ENCODE measurements around the gene CAV2.
"Not testable (repeated sequence)": the region's sequence is repeated elsewhere in the genome, so short reads cannot be mapped to it uniquely, and the experiment has no call there.

The CAV2 gene, protein sequence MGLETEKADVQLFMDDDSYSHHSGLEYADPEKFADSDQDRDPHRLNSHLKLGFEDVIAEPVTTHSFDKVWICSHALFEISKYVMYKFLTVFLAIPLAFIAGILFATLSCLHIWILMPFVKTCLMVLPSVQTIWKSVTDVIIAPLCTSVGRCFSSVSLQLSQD

DNA sequence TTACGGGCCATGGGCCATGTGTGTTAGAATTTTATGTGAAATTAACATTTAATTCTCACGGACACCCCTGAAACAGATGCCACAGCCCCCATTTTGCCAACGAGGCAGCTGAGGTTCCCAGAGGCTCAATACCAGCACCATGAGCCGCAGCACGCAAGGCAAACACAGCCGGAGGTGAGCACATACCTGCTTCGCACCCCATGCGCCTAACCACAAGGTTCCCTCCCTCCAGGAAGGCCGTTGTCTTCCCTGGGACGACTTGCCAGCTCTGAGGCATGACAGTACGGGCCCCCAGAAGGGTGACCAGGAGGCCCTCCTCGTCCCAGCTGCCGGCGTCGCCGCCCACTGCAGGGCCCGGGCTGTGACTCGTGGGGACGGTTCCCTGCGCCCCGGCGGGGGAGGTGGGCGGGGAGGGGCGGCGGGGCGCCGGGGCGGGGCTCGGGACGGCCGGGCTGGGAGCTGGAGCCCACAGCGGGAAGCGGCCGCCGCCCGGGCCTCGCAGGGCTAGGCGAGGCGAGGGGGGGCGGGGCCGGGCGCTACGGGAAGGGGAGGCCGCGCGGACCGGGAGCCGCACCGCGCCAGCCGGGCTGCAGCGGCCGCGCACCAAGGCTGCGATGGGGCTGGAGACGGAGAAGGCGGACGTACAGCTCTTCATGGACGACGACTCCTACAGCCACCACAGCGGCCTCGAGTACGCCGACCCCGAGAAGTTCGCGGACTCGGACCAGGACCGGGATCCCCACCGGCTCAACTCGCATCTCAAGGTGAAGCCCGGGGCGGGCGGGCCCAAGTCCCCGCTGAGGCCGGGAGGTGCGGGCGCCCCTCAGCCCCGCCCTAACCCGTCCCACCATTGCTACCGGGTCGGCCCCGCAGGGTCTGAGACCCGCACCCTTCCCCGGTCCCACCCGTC, at the start of gene CAV2:
CAV2 (plus strand) TSS at position 571 of the 910 bp plus-strand sequence; CDS start at position 615, 44 bp downstream.
- no peak for DNase-seq

DNA sequence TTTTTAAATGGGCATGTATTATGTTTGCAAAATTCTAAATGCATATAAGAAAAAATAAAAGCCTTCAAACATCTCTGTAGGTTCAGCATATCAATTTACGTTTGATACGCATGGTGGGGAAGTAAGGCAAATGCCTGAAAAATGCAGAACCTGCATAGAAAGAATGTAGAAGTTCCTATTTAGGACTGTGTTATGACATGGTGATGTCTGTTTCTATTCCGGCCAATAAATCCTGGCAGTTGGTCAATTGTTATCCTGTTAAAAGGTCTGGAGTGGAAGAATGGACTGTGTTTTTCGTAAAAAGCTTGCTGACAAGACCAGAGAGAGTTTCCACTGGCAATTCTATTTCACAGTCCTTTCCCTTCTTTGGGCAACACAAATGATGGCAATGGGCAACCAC, 49.6 kb upstream of the CAV2 start:
- no peak for DNase-seq

DNA sequence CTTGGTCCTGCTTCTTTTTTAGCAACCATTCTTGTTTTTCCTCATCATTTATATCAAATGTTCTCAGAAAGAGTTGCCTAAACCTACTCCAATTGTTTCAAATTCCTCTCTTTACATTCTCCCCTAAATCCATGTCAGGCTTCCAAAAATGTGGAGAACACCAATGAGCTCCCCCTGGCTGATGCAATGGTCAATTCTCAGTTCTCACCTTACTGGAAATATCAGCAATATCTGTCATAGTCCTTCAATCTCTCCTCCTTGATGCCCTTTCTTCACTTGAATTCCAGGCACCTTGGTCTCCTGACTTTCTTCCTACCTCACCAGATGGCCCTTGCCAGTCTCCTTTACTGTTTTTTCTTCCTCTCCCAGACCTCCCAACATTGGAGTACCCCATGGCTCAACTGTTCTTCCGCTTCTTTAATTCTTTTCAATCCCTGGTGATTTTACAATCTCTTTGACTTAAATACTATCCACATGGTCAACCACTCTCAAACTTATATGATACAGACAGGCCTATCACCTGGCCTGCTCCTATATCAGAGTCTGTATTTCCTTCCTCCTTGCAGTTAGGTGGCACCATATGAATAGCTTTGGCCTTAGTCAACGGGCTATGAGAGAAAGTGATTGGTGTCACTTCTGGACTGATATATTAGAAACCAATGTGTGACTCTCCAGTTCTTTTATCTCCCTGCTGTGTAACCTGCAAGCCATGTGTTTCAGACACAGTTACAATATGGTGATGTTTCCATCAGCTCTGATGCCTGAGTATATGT, 47.4 kb upstream of the CAV2 start:
- DNase-seq = no peak

DNA sequence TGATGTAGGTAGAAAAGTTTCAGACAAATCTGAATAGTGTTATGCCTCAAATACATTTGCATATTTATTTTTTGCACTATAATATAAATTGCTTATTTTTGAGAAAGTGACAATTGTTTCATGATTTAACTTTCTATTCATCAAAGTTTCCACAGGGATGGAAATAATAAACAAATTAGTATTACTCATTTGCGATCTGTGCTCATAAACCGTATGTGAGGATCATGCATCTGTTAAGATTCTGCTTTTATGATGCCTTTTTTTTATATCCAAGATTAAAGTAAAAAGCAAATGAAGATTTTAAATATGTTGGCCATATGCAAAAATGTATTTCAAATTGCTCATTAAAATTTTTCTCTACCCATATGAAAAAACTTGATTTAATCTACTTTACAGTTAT, 45.2 kb upstream of the CAV2 start:
- no peak for DNase-seq

DNA sequence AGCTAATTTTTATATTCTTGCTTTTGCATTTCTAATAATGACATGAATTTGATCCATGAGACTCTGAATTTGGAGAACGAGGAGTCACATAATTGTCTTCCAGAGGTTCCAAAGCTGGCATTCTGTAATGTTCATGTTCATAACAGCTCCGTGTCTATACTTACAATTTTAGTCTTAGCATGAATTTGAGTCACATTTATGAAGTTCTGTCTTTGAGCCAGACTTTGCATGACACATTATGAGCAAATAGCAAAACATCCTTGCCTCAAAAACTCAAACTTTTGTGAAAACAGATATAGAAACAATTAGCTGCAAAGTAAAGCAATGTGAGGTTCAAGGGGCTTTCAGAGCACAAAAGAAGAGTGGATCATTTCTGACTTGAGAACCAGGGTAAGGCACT, 44.5 kb upstream of the CAV2 start:
- DNase-seq = no peak

DNA sequence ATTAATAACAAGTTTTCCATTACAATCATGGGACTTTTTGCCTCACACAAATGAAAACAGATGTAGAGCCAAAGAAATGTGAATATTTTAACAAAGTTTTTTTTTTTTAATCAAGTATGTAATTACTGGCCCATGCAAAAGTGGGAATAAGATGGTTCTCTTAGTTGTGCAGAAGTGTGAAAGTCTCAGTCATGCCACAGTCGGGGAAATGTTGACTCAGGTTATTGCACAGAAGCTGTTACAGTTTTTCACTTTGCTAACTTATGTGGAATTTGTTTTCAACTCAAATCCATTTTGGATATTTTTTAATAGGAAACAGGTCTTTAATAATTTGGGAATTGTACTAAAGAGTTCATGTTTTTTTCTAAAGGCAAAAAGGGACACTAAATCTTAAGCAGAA, 44.0 kb upstream of the CAV2 start:
- DNase-seq = no peak

DNA sequence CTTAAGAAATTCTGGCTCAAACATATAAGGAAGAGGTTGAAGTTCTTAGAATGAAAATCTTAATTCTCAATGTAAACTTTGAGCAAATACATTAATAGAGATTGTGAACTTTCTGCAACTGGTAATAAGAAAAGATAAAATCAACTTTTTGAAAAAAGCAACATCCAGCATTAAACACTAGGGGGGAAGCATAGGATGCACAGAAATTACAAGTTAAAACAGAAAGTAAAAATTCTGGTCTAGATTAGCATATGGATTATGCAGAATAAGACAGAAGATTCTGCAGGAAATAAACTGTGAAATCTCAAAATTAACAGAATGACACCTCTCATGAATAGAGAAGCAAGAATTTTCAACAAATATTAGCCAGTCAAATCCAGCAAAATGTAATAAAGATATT, 38.0 kb upstream of the CAV2 start:
- no peak for DNase-seq

DNA sequence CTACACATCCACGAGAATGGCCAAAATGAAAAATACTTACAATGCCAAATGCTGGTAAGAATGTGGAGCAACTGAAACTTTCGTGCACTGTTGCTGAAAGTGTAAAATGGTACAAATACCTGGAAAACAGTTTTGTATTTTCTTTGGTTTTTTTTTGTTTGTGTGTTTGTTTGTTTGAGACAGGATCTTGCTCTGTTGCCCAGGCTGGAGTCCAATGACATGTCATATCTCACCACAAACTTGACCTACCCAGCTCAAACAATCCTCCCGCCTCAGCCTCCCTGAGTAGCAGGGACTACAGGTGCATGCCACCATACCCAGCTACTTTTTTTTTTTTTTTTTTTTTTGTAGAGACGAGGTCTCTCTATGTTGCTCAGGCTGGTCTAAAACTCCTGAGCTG, 35.6 kb upstream of the CAV2 start:
- DNase-seq = no peak

DNA sequence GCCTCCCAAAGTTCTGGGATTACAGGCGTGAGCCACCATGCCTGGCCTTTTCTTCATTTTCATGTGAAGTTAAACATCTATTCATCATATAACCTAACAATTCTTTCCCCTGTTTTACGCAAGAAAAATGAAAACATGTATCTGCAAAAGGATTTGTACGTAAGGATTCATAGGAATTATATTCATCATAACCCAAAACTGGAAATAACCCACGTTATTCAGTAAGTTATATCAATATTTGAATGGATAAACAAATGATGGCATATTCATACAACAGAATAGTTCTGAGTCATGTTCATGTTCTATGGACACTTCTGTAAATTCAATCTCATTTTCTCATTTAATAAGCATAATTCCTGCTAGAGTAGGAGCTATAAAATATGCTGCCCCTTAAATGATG, 35.2 kb upstream of the CAV2 start:
- DNase-seq = no peak

DNA sequence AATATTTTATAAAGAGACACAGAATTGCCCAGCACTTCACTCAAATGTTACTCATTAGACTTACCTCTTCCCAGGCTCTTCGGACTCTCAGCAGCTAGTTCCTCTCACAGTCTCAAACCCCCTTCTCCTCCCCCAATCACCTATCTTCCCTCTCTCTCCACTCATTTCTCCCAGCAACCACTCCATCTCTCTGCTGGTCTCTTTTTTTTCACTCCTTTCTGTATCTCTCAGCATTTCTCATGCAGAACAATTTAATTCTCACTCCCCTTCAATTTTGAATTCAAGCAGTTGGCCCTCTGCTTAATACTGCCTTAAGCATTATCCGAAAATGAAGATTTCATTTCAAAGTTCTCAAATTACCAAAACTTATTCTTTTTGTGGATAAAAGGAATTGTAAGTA, 34.4 kb upstream of the CAV2 start:
- no peak for DNase-seq

DNA sequence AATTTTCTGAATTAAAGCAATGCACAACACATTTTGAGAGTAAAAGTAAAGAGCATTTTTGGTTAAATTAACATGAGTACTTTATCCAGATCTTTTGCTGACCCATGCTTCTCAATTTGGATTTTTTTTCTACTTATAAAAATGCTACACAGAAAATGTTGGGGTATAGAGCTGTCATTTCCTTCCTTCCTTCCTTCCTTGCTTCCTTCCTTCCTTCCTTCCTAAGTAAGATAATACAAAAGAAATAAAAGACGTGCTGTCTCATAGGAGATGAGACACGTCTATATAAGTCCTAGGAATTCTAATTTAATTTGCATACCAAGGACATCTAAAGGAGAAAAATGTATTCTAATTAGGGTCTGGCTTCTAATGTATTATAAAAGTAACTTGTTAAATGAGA, 31.0 kb upstream of the CAV2 start:
- DNase-seq = no peak

DNA sequence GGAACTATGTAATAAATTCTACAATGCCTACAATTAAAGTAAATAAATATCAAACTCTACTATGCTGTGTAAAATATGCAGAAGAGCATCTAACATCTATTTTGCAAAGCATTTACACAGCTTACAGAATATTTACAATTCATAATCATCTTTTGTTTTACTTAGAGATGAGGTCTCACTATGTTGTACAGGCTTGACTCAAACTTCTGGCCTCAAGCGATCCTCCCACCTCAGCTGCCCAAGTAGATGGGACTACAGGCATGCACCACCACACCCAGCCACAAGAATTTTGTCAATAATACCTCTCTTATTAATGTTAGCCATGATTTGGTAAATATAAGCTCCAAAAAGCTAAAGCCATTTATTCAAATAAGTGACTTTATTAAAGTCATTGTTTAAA, 21.9 kb upstream of the CAV2 start:
- no peak for DNase-seq

DNA sequence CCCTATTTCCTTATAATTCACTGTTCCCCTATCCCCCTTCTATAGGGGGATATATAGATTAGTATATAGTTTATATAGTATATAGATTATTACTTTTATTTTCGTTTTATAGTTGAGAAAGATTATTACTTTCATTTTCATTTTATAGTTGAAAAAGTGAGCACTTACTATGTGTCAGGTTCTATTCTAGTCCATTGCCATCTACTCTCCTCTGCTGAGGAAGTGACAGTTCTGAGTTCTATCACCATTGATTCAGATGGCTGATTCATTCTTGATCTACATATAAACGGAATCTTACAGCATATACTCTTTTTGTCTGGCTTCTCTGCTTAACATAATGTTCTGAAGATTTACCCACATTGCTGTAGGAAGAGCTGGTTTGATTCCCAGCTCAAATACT, 20.7 kb upstream of the CAV2 start:
- DNase-seq = no peak

DNA sequence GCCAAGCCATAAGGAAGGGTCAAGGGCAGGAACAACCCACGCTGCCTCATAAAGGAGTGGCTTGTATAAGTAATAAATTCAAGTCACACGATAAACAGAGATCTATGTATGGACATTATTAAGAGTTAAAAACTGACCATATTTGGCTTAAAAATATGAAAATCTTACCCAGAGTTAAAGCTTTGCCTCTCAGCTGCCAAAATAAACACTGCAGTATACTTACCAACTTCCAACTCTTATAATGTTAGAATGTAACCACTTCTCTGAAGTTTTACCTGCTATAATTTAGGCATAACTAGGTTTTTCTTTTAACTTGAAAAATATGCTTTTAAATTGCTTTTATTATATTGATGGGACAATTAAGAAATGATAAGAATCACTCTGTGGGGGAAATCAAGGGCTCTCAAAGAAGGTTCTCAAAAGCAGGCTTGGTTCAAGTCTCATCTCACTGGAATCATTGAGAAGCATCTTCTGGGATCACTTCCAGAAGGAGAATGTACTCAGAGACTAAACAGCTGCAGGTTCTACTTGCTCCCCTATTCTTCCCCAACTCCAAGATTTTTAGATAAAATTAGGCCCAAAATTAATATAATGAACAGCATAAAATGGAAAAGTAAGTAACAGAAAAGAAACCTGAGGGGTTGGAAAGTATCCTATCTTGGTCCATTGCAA, 16.1 kb upstream of the CAV2 start:
- no peak for DNase-seq

DNA sequence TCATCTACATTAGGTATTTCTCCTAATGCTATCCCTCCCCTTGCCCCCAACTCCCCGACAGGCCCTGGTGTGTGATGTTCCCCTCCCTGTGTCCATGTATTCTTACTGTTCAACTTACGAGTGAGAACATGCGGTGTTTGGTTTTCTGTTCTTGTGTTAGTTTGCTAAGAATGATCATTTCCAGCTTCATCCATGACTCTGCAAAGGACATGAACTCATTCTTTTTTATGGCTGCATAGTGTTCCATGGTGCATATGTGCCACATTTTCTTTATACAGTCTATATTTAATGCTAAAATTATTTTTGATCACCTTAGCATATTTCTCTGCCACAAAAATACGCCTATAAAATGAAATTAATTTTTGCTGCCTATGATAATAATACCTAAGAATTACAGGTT, 15.1 kb upstream of the CAV2 start:
- not testable (repeated sequence) for DNase-seq

DNA sequence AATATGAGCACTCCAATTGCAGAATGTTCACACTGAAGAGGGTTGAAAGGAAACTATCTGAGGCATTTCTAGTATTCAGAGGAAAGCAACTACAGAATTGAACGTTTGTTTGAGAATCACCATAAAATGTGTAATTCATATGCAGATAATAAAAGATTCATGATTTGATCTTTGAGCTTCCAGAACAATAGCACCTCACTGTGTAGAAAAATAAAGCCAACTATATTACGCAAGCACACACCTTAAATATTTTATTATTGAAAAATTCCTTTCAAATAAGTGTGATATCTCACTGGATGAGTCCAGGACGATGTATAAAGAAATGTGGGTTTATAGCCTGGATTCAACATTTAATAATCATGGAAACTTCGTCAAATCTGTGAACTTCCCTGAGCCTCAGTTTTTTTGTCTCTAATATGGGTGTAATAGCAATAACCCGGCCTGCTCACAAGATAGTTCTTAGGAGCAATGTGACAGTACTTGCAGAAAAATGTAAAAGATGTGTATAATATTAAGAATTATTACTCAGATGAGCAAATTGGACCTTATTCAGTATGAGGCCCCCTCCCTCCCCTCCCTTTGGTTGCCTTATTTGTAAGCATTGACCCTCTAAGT, 11.5 kb upstream of the CAV2 start:
- no peak for DNase-seq

DNA sequence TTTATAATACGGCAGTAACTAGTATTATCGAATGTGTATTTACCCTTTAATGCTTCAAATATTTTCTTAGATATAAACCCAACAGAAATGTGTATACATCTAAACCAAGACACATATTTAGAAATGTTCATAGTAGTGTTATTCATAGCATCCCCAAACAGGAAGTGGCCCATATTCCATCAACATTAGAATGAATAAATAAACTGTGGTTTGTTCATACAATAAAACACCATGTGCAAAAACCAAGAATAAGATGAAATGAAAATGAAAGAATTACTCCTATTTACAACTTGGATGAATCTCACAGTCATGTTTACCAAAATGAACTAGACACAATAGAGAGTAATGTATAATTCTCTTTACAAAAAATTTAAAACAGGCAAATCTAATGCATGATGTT, 9.2 kb upstream of the CAV2 start:
- no peak for DNase-seq

DNA sequence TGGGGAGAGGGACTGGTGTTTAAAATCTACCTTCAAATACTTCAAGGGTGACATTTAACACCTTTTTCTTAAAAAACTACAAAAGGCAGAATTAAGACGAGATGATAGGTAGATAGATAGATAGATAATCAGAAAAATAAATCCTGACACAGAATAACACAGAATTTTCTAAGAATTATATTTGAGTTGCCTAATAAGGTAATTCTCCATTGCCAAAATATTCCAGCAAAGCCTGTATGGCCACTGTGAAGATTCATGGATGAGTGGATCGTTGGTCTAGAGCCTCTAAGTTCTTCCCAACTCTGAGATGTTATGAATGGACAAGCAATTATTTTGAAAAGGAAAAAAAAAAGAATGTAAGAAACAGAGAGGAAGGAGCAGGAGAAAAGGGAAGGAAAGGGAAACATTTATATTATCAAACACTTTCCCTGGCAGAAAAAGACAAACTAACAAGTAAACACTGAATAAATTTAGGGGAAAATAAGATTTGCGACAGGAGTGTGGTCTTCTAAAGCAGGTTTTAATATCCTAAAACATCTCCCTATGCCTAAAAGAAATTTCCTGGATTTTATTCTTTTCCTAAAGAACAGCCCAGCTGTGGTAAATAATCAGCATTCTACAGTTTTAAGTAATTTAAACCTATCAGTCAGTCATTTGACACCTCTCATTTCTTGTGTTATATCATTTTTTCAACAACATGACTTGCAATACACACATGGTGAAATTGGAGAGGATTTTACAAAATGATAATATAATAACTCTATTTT, 7.5 kb upstream of the CAV2 start:
- no peak for DNase-seq

DNA sequence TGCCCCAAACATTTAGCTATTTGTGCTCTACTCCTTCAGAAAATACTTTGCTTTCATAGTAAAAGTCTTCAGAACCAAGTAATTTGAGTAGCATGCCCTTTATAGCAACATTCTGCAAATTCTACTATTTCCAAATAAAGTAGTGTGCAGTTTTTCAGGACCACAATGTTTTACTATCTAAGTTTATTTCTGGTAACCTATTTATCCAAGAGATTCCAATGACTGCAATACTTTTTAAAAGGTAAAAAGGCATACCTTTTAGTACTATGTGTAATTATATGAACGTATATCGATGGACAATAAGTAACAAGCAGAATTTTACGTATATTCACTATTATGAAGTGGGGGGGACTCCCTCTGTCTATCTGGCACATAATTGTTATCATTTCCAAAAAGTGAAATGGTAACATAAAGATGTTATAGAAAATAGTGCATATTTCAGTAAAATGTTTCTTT, 6.9 kb upstream of the CAV2 start:
- DNase-seq = no peak

DNA sequence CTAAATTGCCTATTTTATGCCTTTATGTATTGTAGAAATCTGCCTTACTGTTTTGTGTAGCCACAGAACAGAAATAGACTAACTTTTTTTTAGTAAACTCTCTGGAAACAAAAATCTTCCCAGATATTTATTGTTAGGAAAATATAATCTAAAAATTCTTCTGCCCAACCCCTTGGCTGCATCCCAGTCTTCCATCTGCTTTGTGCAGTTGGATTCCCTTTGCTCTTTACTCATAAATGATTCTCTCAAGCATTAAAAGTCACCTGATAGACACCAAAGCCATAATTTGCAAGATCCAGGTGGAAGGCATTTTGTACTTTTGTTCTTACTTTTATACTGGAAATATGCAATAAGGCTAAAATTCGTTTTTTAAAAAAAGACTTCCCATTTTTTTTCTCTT, 6.1 kb upstream of the CAV2 start:
- DNase-seq = no peak

DNA sequence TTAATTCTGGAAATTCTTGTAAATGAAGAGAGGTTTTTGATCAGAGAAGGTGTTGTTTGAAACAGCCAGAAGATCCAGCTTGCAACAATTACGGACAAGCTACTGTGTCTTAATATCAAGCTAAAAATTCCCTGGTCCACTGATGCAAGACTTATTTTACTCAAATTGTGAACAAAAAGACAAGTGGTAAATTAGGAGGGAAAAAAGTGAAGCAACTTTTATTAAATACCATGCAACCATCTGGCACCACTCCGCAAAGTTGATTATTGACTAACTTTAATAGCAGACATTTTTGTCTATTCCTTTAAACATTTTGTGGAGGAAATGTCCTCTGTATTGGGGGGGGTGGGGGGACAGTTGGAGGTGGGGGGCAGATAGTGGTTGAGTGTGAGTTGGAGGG, 5.1 kb upstream of the CAV2 start:
- DNase-seq = no peak

DNA sequence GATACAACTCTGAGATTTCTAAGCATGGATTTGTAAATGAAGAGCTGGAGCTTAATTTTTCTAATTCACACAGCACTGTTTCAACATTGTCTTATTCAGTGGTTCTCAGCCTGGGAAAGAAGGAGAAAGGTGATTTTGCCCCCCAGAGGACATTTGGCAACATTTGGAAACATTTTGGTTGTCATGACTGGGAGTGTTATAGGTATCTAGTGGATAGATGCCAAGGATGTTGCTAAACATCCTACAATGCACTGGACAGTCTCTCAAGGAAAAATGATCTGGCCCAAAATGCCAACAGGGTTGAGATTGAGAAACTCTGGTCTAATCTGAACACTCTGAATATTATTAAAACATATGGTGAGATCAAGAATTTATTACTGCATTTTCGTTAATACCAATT, 3.8 kb upstream of the CAV2 start:
- no peak for DNase-seq
